Neuronal stem cell (in vitro differentiated cells): ENCODE measurements around the gene PRKCB.

Experiments
- DNase-seq: peaks from one replicate; pipeline ENCODE4 v3.0.0-alpha.2; 2013; ENCODE audit warnings: low spot score
- H2AFZ ChIP-seq: one replicate; pipeline ENCODE4 v1.6.1; 2013; ENCODE audit warnings: mild to moderate bottlenecking, low read length, inconsistent platforms
- H2AK5ac ChIP-seq: 2 replicates; pipeline ENCODE4 v1.6.1; 2013; ENCODE audit warnings: low read depth, mild to moderate bottlenecking, inconsistent platforms, low read length, moderate library complexity, mixed read lengths
- H2BK120ac ChIP-seq: 2 replicates; pipeline ENCODE4 v1.6.1; 2013; ENCODE audit warnings: low read depth, mild to moderate bottlenecking, inconsistent platforms, low read length, moderate library complexity, mixed read lengths
- H2BK12ac ChIP-seq: one replicate; pipeline ENCODE4 v1.6.1; 2013; ENCODE audit warnings: low read length, inconsistent platforms
- H2BK15ac ChIP-seq: 2 replicates; pipeline ENCODE4 v1.6.1; 2013; ENCODE audit warnings: mild to moderate bottlenecking, low read length, inconsistent platforms, mixed read lengths
- H2BK5ac ChIP-seq: one replicate; pipeline ENCODE4 v1.6.1; 2013; ENCODE audit warnings: inconsistent platforms, mild to moderate bottlenecking, low read length, moderate library complexity
- H3K14ac ChIP-seq: one replicate; pipeline ENCODE4 v1.6.1; 2013; ENCODE audit warnings: low read length, inconsistent platforms
- H3K18ac ChIP-seq: 2 replicates; pipeline ENCODE4 v1.6.1; 2013; ENCODE audit warnings: low read length, inconsistent platforms
- H3K23ac ChIP-seq: 2 replicates; pipeline ENCODE4 v1.6.1; 2013; ENCODE audit warnings: low read depth, mild to moderate bottlenecking, mixed read lengths, low read length, inconsistent platforms; ENCODE audit not compliant: poor library complexity
- H3K27ac ChIP-seq: replicated peaks from 3 replicates; pipeline ENCODE4 v1.5.1; 2013; ENCODE audit warnings: low read length, inconsistent platforms
- H3K27me3 ChIP-seq, 3 experiments: 2 replicates each; pipeline ENCODE4 v1.6.1; 2013; ENCODE audit warnings: low read length in 3 of 3, mild to moderate bottlenecking in 2 of 3, inconsistent platforms in 1 of 3, low read depth in 1 of 3, mixed read lengths in 1 of 3, moderate library complexity in 1 of 3; ENCODE audit not compliant: control insufficient read depth in 3 of 3, insufficient read depth in 3 of 3
- H3K36me3 ChIP-seq, 2 donors: replicated peaks in 1 of 2; 2 replicates each; pipeline ENCODE4 v1.6.1; 2013; ENCODE audit warnings: low read length in 2 of 2; ENCODE audit not compliant: control insufficient read depth in 2 of 2, insufficient read depth in 2 of 2
- H3K4ac ChIP-seq: 2 replicates; pipeline ENCODE4 v1.6.1; 2013; ENCODE audit warnings: inconsistent platforms, mild to moderate bottlenecking, low read length, moderate library complexity
- H3K4me1 ChIP-seq, 2 donors: 1 replicate in 1 of 2; 2 replicates in 1 of 2; pipeline ENCODE4 v1.6.1; 2013; ENCODE audit warnings: low read length in 2 of 2, low read depth in 1 of 2; ENCODE audit not compliant: control insufficient read depth in 2 of 2, insufficient read depth in 1 of 2
- H3K4me2 ChIP-seq: one replicate; pipeline ENCODE4 v1.6.1; 2013; ENCODE audit warnings: mild to moderate bottlenecking, low read length, inconsistent platforms; ENCODE audit not compliant: insufficient read depth, poor library complexity, severe bottlenecking
- H3K4me3 ChIP-seq, 2 donors: 2 replicates each; pipeline ENCODE4 v1.5.1; 2013; ENCODE audit warnings: low read length in 2 of 2, mild to moderate bottlenecking in 2 of 2, inconsistent platforms in 1 of 2, moderate library complexity in 1 of 2
- H3K79me1 ChIP-seq: one replicate; pipeline ENCODE4 v1.6.1; 2013; ENCODE audit warnings: low read depth, mild to moderate bottlenecking, inconsistent platforms, low read length, moderate library complexity
- H3K9ac ChIP-seq: one replicate; pipeline ENCODE4 v1.6.1; 2013; ENCODE audit warnings: mild to moderate bottlenecking, low read depth, low read length, inconsistent platforms; ENCODE audit not compliant: poor library complexity
- H3K9me3 ChIP-seq, 2 donors: replicated peaks in 1 of 2; 2 replicates each; pipeline versions ENCODE3 to v1.6.1; 2013; ENCODE audit warnings: low read length in 2 of 2, mild to moderate bottlenecking in 2 of 2, inconsistent platforms in 1 of 2, low read depth in 1 of 2, mixed read lengths in 1 of 2, moderate library complexity in 1 of 2; ENCODE audit not compliant: control insufficient read depth in 2 of 2, insufficient read depth in 1 of 2
- H4K8ac ChIP-seq: one replicate; pipeline ENCODE4 v1.6.1; 2013; ENCODE audit warnings: low read depth, mild to moderate bottlenecking, inconsistent platforms, low read length, moderate library complexity
- H4K91ac ChIP-seq: one replicate; pipeline ENCODE4 v1.6.1; 2013; ENCODE audit warnings: low read length, low read depth, mild to moderate bottlenecking, inconsistent platforms; ENCODE audit not compliant: poor library complexity
- WGBS, 2 donors: extraction: QIAGEN DNeasy Blood & Tissue Kit; methylation state at CpG; one replicate each; pipeline ENCODE4 v1.1.7; 2013; ENCODE audit warnings: missing lambda C conversion rate in 2 of 2, mixed read lengths in 1 of 2; ENCODE audit not compliant: insufficient read length in 2 of 2, insufficient replicate concordance in 1 of 2; ENCODE audit errors: extremely low coverage in 2 of 2; 5-methylcytosine and 5-hydroxymethylcytosine counted together

Gene PRKCB

GRCh38 chr16:23807028-23807427 lies 28.8 kb upstream of the PRKCB start:
- H3K9ac ChIP-seq: no peak overlapping the region
- H3K14ac ChIP-seq: no peak overlapping the region
- H3K79me1 ChIP-seq: no peaks in the 10 kb centered on the region
- H3K27ac ChIP-seq: no peak overlapping the region
- no peak overlapping the region for H3K4ac ChIP-seq
- no peaks in the 10 kb centered on the region for H3K9me3 ChIP-seq
- H2BK120ac ChIP-seq: no peak overlapping the region
- no peak overlapping the region for H3K4me2 ChIP-seq
- no peaks in the 10 kb centered on the region for H3K36me3 ChIP-seq
- H3K27me3 ChIP-seq: no peaks in the 10 kb centered on the region
- no peak overlapping the region for H4K8ac ChIP-seq
- H2AFZ ChIP-seq: no peak overlapping the region
- H3K4me1 ChIP-seq: no peaks in the 10 kb centered on the region
- no peak overlapping the region for H4K91ac ChIP-seq
- no peak overlapping the region for H3K23ac ChIP-seq
- no peak overlapping the region for H3K4me3 ChIP-seq
- H2BK15ac ChIP-seq: no peak overlapping the region
- no CpG with 5 or more reads among the region's 1 CpG for WGBS, 2 donors
- no peak overlapping the region for H3K18ac ChIP-seq
- H2BK5ac ChIP-seq: no peak overlapping the region
- DNase-seq: no peak
- H2AK5ac ChIP-seq: no peak overlapping the region
- H2BK12ac ChIP-seq: no peak overlapping the region

GRCh38 chr16:23821467-23821866 lies 14.3 kb upstream of the PRKCB start:
- Histone ChIP-seq H2AFZ (no peak overlapping the region), H3K4me2 (no peak overlapping the region), H3K23ac (no peak overlapping the region), H3K14ac (no peak overlapping the region), H3K27ac (no peak overlapping the region), H2BK12ac (no peak overlapping the region), H3K27me3 (no peaks in the 10 kb centered on the region), H2BK5ac (no peak overlapping the region), H2BK120ac (no peak overlapping the region), H3K4ac (no peak overlapping the region), H3K4me1 (peaks cover 0 to 5% of the 10 kb centered on the region in 2 donors), H3K79me1 (no peaks in the 10 kb centered on the region), H2BK15ac (no peak overlapping the region), H4K91ac (no peak overlapping the region), H3K18ac (no peak overlapping the region), H3K9ac (no peak overlapping the region), H3K4me3 (no peak overlapping the region), H3K9me3 (no peaks in the 10 kb centered on the region), H4K8ac (no peak overlapping the region), H3K36me3 (no peaks in the 10 kb centered on the region), H2AK5ac (no peak overlapping the region)
- DNase-seq: no peak
- no CpG with 5 or more reads among the region's 4 CpGs for WGBS, 2 donors

- Histone ChIP-seq H2BK5ac (no peak overlapping the region), H2BK15ac (no peak overlapping the region)
- no CpG with 5 or more reads among the region's 6 CpGs for WGBS, 2 donors
These were observed 13.7 kb upstream of the PRKCB start for GRCh38 chr16:23821875-23822688.

GRCh38 chr16:23823475-23824384 lies 12.1 kb upstream of the PRKCB start:
- Histone ChIP-seq H3K79me1 (no peaks in the 10 kb centered on the region), H2BK12ac (no peak overlapping the region), H3K18ac (no peak overlapping the region), H3K23ac (no peak overlapping the region), H3K27me3 (no peaks in the 10 kb centered on the region), H4K91ac (no peak overlapping the region), H3K9me3 (peaks cover 0 to 2% of the 10 kb centered on the region in 2 donors), H3K9ac (no peak overlapping the region), H2AK5ac (no peak overlapping the region), H2BK120ac (no peak overlapping the region), H2BK15ac (no peak overlapping the region), H3K4me1 (peaks cover 0 to 5% of the 10 kb centered on the region in 2 donors), H3K4me3 (no peak overlapping the region), H3K36me3 (no peaks in the 10 kb centered on the region), H3K4ac (no peak overlapping the region), H2BK5ac (no peak overlapping the region), H3K4me2 (no peak overlapping the region), H3K14ac (no peak overlapping the region), H4K8ac (no peak overlapping the region), H3K27ac (no peak overlapping the region), H2AFZ (no peak overlapping the region)
- WGBS, 2 donors: no CpG with 5 or more reads among the region's 9 CpGs
- DNase-seq: no peak

More at GRCh38 chr16:23821875-23822688, 13.7 kb upstream of the PRKCB start:
- Histone ChIP-seq H3K27me3 (no peaks in the 10 kb centered on the region), H2BK120ac (no peak overlapping the region), H4K8ac (no peak overlapping the region), H3K9ac (no peak overlapping the region), H2AFZ (no peak overlapping the region), H3K36me3 (no peaks in the 10 kb centered on the region), H3K9me3 (peaks cover 0 to 2% of the 10 kb centered on the region in 2 donors), H3K18ac (no peak overlapping the region), H4K91ac (no peak overlapping the region), H3K4ac (no peak overlapping the region), H3K27ac (no peak overlapping the region), H3K4me2 (no peak overlapping the region), H2BK12ac (no peak overlapping the region), H3K4me1 (peaks cover 0 to 5% of the 10 kb centered on the region in 2 donors), H3K79me1 (no peaks in the 10 kb centered on the region), H3K4me3 (no peak overlapping the region), H3K23ac (no peak overlapping the region), H3K14ac (no peak overlapping the region), H2AK5ac (no peak overlapping the region)
- DNase-seq: no peak
